A172 (cell line): ENCODE measurements around the gene MYH7B. TPM values are rescaled to one million over a fixed set of nuclear protein-coding genes. Genes with fewer than 3 reads are reported as not detected.

ENCODE experiments used
- DNase-seq: peaks from one replicate; pipeline ENCODE4 v3.0.0-alpha.2; 2015; ENCODE audit warnings: low spot score
- total RNA-seq: library from RNA; depleted of rRNA; stranded (reverse); fragments of >200 nt; shearing (Covaris generic); gene quantifications from 2 replicates; pipeline ENCODE4 v1.2.3, GENCODE V29; 2014

The MYH7B gene
- total RNA-seq, 1 experiment from 2014 or later, result not detected

GRCh38 chr20:34943808-34944567 is 11.7 kb upstream of the MYH7B start:
- DNase-seq, result no peak

DNA sequence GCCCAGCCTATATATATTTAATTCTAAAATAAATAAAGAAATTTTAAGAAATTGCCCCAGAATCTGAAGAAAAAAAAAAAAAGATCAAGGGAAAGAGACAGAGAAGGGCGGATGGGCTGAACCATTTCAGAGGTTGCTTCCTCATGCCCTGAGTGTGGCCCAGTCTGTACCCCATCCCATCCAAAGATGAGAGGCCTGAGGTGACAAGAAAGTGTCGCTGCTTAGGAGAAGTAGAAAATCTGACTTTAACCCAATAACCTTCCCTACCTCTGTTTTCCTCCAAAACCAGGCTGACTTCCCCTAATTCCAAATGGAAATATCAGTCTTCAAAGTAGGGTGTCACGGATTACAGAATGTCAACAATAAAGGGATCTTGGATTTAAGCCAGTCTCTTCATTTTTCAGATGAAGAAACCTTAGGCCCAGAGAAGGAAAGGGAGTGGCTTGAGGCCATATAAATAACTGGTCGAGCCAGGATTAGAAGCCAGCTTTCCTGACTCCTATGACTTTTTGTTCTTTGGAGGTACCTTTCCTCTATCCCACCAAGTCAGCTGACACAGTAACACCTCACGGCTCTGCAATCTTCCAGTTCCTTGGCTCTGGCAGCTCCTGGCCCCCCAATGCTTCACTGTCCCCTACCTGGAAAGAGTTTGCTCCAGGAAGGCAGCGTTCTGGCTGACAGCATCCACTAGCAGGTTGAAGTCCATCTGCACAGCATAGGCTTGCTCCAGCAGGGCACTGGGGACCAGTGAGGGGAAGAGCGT is 10.2 kb upstream of the MYH7B start:
- no peak for DNase-seq

GRCh38 chr20:34946661-34947060 is 9.0 kb upstream of the MYH7B start:
- DNase-seq, result no peak

- no peak for DNase-seq
These were observed 8.3 kb upstream of the MYH7B start for GRCh38 chr20:34947336-34947735.

DNA sequence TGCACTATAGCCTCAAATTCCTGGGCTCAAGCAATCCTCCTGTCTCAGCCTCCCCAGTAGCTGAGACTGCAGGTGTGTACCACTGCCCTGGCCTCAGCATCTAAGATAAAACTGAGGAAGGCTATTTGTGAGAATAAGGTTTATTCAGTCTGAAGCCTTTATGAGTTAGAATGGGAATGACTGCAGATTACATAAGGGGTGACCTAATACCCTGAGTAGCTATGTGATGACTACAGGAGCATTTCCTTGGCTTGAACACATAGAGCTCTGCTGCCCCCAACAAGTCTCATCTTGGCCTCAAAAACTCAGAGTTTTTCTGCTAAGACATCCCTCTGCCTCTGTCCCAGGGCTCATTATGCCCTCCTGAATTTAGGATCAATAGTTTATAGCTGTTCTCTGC is 7.6 kb upstream of the MYH7B start:
- no peak for DNase-seq

- no peak for DNase-seq
These were observed 6.5 kb upstream of the MYH7B start for GRCh38 chr20:34949120-34949519.

DNA sequence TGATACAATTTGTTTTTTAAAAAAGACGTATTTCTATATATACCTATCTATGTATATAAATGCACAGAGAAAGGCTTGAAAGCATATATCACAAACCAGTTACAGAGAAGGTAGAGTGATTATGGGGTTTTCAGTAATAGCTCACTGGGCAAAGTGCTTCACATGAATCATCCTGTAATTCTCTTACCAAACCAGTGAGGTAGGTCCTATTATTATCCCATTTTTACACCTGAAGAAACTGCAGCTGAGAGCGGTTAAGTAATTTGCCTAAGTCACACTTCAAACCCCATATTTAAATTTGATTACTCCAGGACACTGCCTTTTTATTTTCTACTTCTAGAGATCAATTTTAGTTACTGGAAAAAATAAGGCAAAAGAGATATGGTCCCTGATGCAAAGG is 4.4 kb upstream of the MYH7B start:
- no peak for DNase-seq

DNA sequence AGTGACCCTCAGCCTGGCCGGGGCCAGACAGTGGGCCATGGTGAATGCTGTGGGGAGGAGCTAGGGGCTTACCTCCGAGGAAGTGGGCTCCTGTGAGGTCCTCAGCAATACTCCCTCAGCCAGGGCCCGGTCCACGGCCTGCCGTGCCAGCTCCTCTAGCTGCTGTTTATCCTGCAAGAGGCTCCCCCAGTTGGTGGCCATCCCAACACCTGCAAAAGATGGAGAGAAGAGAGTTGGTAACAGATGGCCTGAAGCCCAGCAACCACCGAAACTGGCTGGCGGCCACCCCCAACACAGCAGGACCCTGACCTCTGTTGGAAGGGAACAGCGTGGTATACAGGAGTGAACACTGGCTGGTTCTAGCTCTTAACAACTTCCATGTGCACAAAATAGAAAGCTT is 4.0 kb upstream of the MYH7B start:
- DNase-seq, result no peak

- peak; percentile 63 for DNase-seq
These were observed 3.0 kb upstream of the MYH7B start for GRCh38 chr20:34952671-34953070.

DNA sequence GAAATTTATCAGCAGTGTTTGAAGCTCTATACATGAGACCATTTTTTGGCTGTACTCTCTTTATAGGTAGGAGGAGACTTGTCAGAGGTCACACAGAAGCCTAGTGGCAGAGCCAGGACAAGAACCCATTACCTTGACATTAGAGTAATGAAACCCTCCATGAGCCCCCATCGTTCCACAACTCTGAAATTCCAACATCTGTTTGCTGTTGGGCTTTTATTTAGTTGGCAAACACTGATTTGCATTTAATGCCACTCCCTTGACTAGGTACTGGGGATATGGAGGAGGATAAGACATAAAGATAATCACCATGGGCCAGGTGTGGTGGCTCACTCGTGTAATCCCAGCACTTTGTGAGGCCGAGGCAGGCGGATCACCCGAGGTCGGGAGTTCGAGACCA is 1.7 kb upstream of the MYH7B start:
- no peak for DNase-seq

- no peak for DNase-seq
These were observed 801 bp upstream of the MYH7B start for GRCh38 chr20:34954904-34955230.

GRCh38 chr20:34956041-34956458 is 382 bp downstream of the MYH7B start:
- DNase-seq, result no peak

- DNase-seq, result no peak
These were observed 1.2 kb downstream of the MYH7B start for GRCh38 chr20:34956751-34957472.

- DNase-seq, result no peak
These were observed 8.8 kb downstream of the MYH7B start for GRCh38 chr20:34964486-34964885.

DNA sequence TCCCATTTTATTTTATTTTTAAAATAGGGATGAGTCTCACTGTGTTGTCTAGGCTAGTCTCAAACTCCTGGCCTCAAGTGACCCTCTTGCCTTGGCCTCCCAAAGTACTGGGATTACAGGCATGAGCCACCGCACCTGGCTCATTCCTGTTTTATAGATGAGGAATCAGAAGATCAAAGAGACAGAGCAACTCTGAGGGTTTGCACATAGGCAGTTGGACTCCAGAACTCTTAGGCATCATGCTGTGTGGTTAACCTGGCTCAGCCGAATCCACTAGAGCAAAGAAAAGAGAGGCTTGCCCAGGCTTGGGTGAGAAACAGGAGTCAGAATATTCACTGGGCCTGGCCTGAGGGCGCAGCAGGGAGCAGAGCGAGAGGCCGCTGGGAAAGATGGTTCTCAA is 9.4 kb downstream of the MYH7B start:
- no peak for DNase-seq

DNA sequence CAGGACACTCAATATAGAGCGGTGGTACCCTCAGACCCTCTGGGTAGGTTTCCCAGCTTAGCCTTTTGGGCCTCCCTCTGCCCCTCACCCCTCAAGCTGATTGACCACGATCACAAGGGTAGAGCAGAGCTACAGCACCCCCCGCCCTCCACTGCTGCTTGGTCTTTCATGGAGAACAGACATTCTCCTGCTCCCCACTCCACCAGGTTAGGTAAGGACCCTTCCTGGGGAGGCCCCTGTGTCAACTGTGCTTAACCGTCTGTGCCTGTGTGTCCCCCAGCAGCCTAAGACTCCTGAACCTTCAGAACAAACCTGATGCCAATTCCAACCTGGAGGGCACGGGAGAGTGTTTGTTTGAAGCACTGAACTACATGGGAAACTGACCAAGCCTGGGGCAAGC is 11.8 kb downstream of the MYH7B start:
- no peak for DNase-seq

GRCh38 chr20:34968042-34968775 is 12.5 kb downstream of the MYH7B start:
- DNase-seq, result no peak

DNA sequence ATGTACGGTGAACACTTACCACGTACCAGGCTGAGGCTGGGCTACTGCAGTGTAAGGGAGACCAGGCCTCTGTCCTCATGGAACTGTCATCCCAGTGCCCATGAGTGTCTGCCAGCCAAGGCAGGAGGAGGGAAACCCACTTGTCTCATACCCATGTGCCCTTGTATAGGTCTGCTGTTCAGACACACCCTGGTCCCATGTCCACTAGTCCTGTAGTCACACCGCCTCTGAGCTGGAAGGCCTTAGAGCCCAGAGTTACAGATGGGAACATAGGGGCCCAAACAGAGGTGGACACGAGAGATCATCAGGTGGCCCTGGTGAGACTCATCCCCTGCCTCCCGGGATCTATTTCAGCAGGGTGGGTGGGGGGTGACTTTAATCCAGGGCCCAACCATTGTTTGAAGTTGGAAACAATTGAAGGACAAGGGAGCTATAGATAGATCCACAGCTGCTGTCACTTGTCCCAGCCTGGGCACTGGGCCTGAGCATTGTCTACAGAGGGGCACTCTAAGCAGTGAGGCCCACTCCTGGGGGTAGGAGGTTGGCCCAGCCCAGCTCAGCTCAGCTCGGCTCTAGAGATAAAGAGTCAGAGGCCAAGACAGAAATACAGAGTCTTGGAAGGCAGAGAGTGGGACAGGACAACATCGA is 14.6 kb downstream of the MYH7B start:
- no peak for DNase-seq

GRCh38 chr20:34970846-34971560 is 15.3 kb downstream of the MYH7B start:
- no peak for DNase-seq

- DNase-seq, result no peak
These were observed 16.0 kb downstream of the MYH7B start for GRCh38 chr20:34971561-34972235.
